A549 (cell line): ENCODE data around the gene NUCB1. TPM values are rescaled to one million over a fixed set of nuclear protein-coding genes. Genes with fewer than 3 reads are reported as not detected.

ENCODE experiments used
- ATAC-seq, 2 experiments: fragments of 200-7000 bp in 1 of 2; fragments of >200 bp in 1 of 2; cut with Nextera tagmentation in 1 of 2; cut with Tn5 transposase in 1 of 2; 3 replicates each; pipeline versions ENCODE4 v1.8.0 to v1.9.1; 2018 to 2020; ENCODE audit warnings: mild to moderate bottlenecking in 1 of 2, moderate library complexity in 1 of 2
- CTCF ChIA-PET: fragments of 300-600 bp; sonication (Branson Sonifier 250); formaldehyde crosslinking; extraction: SDS; loops from one replicate; lab custom pipeline; 2021; ENCODE audit warnings: antibody characterized with exemption, inconsistent platforms; lab: Yijun Ruan, JAX
- POLR2A ChIA-PET: fragments of 350-600 bp; formaldehyde crosslinking; extraction: SDS; loops from one replicate; lab custom pipeline; 2021; ENCODE audit warnings: antibody characterized with exemption, inconsistent platforms; lab: Yijun Ruan, JAX
- DNase-seq, 2 experiments: peaks; one replicate each; pipeline versions ENCODE4 v3.0.0 to v3.0.0-alpha.2; 2011 to 2016; ENCODE audit warnings: low read depth in 1 of 2, low spot score in 1 of 2
- FAIRE-seq: peaks from 2 replicates; lab custom pipeline; 2011; peaks lifted over from hg19 to GRCh38; lab: Jason Lieb, UNC
- H3K27ac ChIP-seq, 2 experiments: fragments of >200 bp; sonication (Bioruptor Twin); formaldehyde crosslinking; 3 replicates each; pipeline ENCODE4 v1.5.1; 2016 to 2017
- H3K4me1 ChIP-seq: fragments of >200 bp; sonication (Bioruptor Twin); formaldehyde crosslinking; 3 replicates; pipeline ENCODE4 v1.6.1; 2016
- H3K4me2 ChIP-seq: fragments of >200 bp; sonication (Bioruptor Twin); formaldehyde crosslinking; 3 replicates; pipeline ENCODE4 v1.6.1; 2016
- H3K4me3 ChIP-seq: fragments of >200 bp; sonication (Bioruptor Twin); formaldehyde crosslinking; 3 replicates; pipeline ENCODE4 v1.5.1; 2016
- H3K9me3 ChIP-seq: fragments of >200 bp; sonication (Bioruptor Twin); formaldehyde crosslinking; 3 replicates; pipeline ENCODE4 v1.6.1; 2016
- BCL3 ChIP-seq: fragments of >200 bp; sonication (Bioruptor Twin); formaldehyde crosslinking; IDR thresholded peaks from 3 replicates; pipeline ENCODE4 v1.6.1; 2016
- BHLHE40 ChIP-seq: IDR thresholded peaks from 2 replicates; pipeline ENCODE4 v1.6.1; 2012; ENCODE audit warnings: low read depth, low read length, inconsistent platforms
- CBX2 ChIP-seq: fragments of 200-600 bp; sonication (generic); IDR thresholded peaks from 2 replicates; pipeline ENCODE4 v1.6.1; 2016; ENCODE audit warnings: low read depth, mild to moderate bottlenecking, borderline replicate concordance
- CBX8 ChIP-seq: fragments of 200-600 bp; sonication (generic); IDR thresholded peaks from 2 replicates; pipeline ENCODE4 v1.6.1; 2016
- CEBPB ChIP-seq, 2 experiments: fragments of >200 bp in 1 of 2; sonication (Bioruptor Twin) in 1 of 2; formaldehyde crosslinking in 1 of 2; IDR thresholded peaks; 2 replicates each; pipeline ENCODE4 v1.6.1; 2012 to 2016
- CHD2 ChIP-seq: fragments of 150-350 bp; IDR thresholded peaks from 2 replicates; pipeline ENCODE4 v1.6.1; 2014; ENCODE audit warnings: low read length; ENCODE audit not compliant: partially characterized antibody
- CTCF ChIP-seq: fragments of >200 bp; sonication (Bioruptor Twin); formaldehyde crosslinking; IDR thresholded peaks from 3 replicates; pipeline ENCODE4 v1.5.1; 2016
- EHMT2 ChIP-seq: fragments of 200-600 bp; sonication (generic); IDR thresholded peaks from 2 replicates; pipeline ENCODE4 v1.6.1; 2016; ENCODE audit warnings: antibody characterized with exemption, low read depth, mild to moderate bottlenecking, moderate library complexity
- EP300 ChIP-seq, 2 experiments: fragments of >200 bp; sonication (Bioruptor Twin); formaldehyde crosslinking; IDR thresholded peaks; 2 replicates in 1 of 2; 3 replicates in 1 of 2; pipeline ENCODE4 v1.6.1; 2016 to 2017
- FOSB ChIP-seq: fragments of 250-450 bp; sonication (Bioruptor Pico); IDR thresholded peaks from 2 replicates; pipeline ENCODE4 v1.5.0; 2020; ENCODE audit warnings: mild to moderate bottlenecking, moderate library complexity
- FOSL2 ChIP-seq, 2 experiments: fragments of 450-650 bp in 1 of 2; fragments of >200 bp in 1 of 2; sonication (Bioruptor Twin) in 1 of 2; formaldehyde crosslinking; IDR thresholded peaks; 2 replicates each; pipeline versions ENCODE4 v1.5.0 to v1.6.1; 2016 to 2020; ENCODE audit warnings: mild to moderate bottlenecking in 1 of 2, moderate library complexity in 1 of 2
- FOXS1 ChIP-seq: fragments of 250-450 bp; sonication (Bioruptor Pico); IDR thresholded peaks from 2 replicates; pipeline ENCODE4 v1.5.0; 2020; ENCODE audit warnings: mild to moderate bottlenecking, moderate library complexity
- GATA3 ChIP-seq: IDR thresholded peaks from 2 replicates; pipeline ENCODE4 v1.6.1; 2012; ENCODE audit warnings: borderline replicate concordance
- HDAC2 ChIP-seq: fragments of 200-600 bp; sonication (generic); IDR thresholded peaks from 2 replicates; pipeline ENCODE4 v1.6.1; 2016
- HES2 ChIP-seq: fragments of >200 bp; sonication (Bioruptor Twin); formaldehyde crosslinking; IDR thresholded peaks from 2 replicates; pipeline ENCODE4 v1.6.1; 2016
- HEYL ChIP-seq: fragments of 250-450 bp; sonication (Bioruptor Pico); IDR thresholded peaks from 2 replicates; pipeline ENCODE4 v1.8.0; 2021; ENCODE audit warnings: mild to moderate bottlenecking, moderate library complexity
- HOXA7 ChIP-seq: fragments of 250-450 bp; sonication (Bioruptor Pico); IDR thresholded peaks from 2 replicates; pipeline ENCODE4 v1.5.0; 2020; ENCODE audit warnings: mild to moderate bottlenecking, moderate library complexity
- JUN ChIP-seq, 2 experiments: fragments of >200 bp; sonication (Bioruptor Twin); formaldehyde crosslinking; IDR thresholded peaks; 2 replicates in 1 of 2; 3 replicates in 1 of 2; pipeline ENCODE4 v1.6.1; 2016 to 2017
- JUNB ChIP-seq: fragments of >200 bp; sonication (Bioruptor Twin); formaldehyde crosslinking; IDR thresholded peaks from 2 replicates; pipeline ENCODE4 v1.6.1; 2016
- KDM5A ChIP-seq: fragments of 200-600 bp; sonication (generic); IDR thresholded peaks from 2 replicates; pipeline ENCODE4 v1.6.1; 2016; ENCODE audit warnings: antibody characterized with exemption, mild to moderate bottlenecking
- MAFK ChIP-seq: fragments of 450-650 bp; IDR thresholded peaks from 2 replicates; pipeline ENCODE4 v1.6.1; 2014; ENCODE audit not compliant: partially characterized antibody
- MAX ChIP-seq: IDR thresholded peaks from 2 replicates; pipeline ENCODE4 v1.6.1; 2012
- MAZ ChIP-seq: fragments of 150-350 bp; IDR thresholded peaks from 2 replicates; pipeline ENCODE4 v1.6.1; 2014; ENCODE audit warnings: antibody characterized with exemption, low read depth, low read length, borderline replicate concordance
- MYC ChIP-seq: IDR thresholded peaks from 2 replicates; pipeline ENCODE4 v1.6.1; 2012; ENCODE audit warnings: mild to moderate bottlenecking, inconsistent platforms, low read length, improper control_type of control experiment, borderline replicate concordance
- NR3C1 ChIP-seq: fragments of >200 bp; sonication (Bioruptor Twin); formaldehyde crosslinking; IDR thresholded peaks from 3 replicates; pipeline ENCODE4 v1.6.1; 2017
- PHF8 ChIP-seq: fragments of 200-600 bp; sonication (generic); IDR thresholded peaks from 2 replicates; pipeline ENCODE4 v1.6.1; 2016; ENCODE audit warnings: low read depth, mild to moderate bottlenecking, antibody characterized with exemption, moderate library complexity, borderline replicate concordance
- POLR2A ChIP-seq: IDR thresholded peaks from 2 replicates; pipeline ENCODE4 v1.6.1; 2012; ENCODE audit warnings: mild to moderate bottlenecking, low read length
- POLR2AphosphoS2 ChIP-seq: conservative IDR thresholded peaks from 2 replicates; pipeline ENCODE4 v1.6.1; 2012; ENCODE audit warnings: low read length, improper control_type of control experiment, inconsistent platforms
- RAD21 ChIP-seq, 2 experiments: fragments of >200 bp in 1 of 2; sonication (Bioruptor Twin) in 1 of 2; formaldehyde crosslinking in 1 of 2; IDR thresholded peaks in 1 of 2; conservative IDR thresholded peaks in 1 of 2; 2 replicates in 1 of 2; 3 replicates in 1 of 2; pipeline ENCODE4 v1.6.1; 2012 to 2018; ENCODE audit warnings: inconsistent platforms in 1 of 2
- RARB ChIP-seq: fragments of 250-450 bp; sonication (Bioruptor Pico); IDR thresholded peaks from 2 replicates; pipeline ENCODE4 v1.8.0; 2021; ENCODE audit warnings: mild to moderate bottlenecking, moderate library complexity
- RNF2 ChIP-seq: fragments of 200-600 bp; sonication (generic); IDR thresholded peaks from 2 replicates; pipeline ENCODE4 v1.6.1; 2016; ENCODE audit warnings: low read depth, mild to moderate bottlenecking, antibody characterized with exemption, moderate library complexity, borderline replicate concordance
- SREBF2 ChIP-seq: fragments of 450-650 bp; IDR thresholded peaks from 2 replicates; pipeline ENCODE4 v1.6.1; 2014; ENCODE audit warnings: mild to moderate bottlenecking, moderate library complexity
- TFCP2L1 ChIP-seq: fragments of 250-450 bp; sonication (Bioruptor Pico); IDR thresholded peaks from 2 replicates; pipeline ENCODE4 v1.5.0; 2021; ENCODE audit warnings: mild to moderate bottlenecking
- TP53 ChIP-seq: fragments of 250-450 bp; sonication (Bioruptor Pico); IDR thresholded peaks from 2 replicates; pipeline ENCODE4 v1.5.0; 2021; ENCODE audit warnings: mild to moderate bottlenecking, moderate library complexity
- USF2 ChIP-seq: fragments of 450-650 bp; IDR thresholded peaks from 2 replicates; pipeline ENCODE4 v1.6.1; 2014; ENCODE audit warnings: antibody characterized with exemption
- ZFP36 ChIP-seq: fragments of 450-650 bp; IDR thresholded peaks from 2 replicates; pipeline ENCODE4 v1.6.1; 2014; ENCODE audit warnings: borderline replicate concordance; ENCODE audit not compliant: partially characterized antibody
- ZNF302 ChIP-seq: fragments of 250-450 bp; sonication (Bioruptor Pico); IDR thresholded peaks from 2 replicates; pipeline ENCODE4 v1.9.0; 2021; ENCODE audit warnings: inconsistent platforms, mild to moderate bottlenecking, moderate library complexity
- ZSCAN20 ChIP-seq: fragments of 250-450 bp; sonication (Bioruptor Pico); IDR thresholded peaks from 2 replicates; pipeline ENCODE4 v1.8.0; 2022; ENCODE audit warnings: mild to moderate bottlenecking, moderate library complexity
- WGBS: methylation state at CpG from one replicate; pipeline ENCODE4 v1.1.6; 2017; ENCODE audit errors: missing lambda C conversion rate; 5-methylcytosine and 5-hydroxymethylcytosine counted together
- polyA plus RNA-seq, 4 experiments: library from polyadenylated mRNA; depleted of rRNA in 3 of 4; stranded (reverse); fragments of >200 nt; fragmentation: RNase III in 1 of 4; extraction: RNeasy Plus Mini Kit Qiagen cat#74134 plus additional on column Dnase treatment in 1 of 4; gene quantifications; 2 replicates in 3 of 4; 3 replicates in 1 of 4; pipeline ENCODE4 v1.2.3, GENCODE V29; 2011 to 2017

NUCB1 gene
- polyA plus RNA-seq, 2 of the 4 experiments (the other 2 are of a cell fraction) = 79.5 to 182 TPM

- H3K4me3 ChIP-seq = peak within 1 kb of the TSS; percentile 66
- H3K9me3 ChIP-seq = no peaks in the 10 kb centered on the region
- DNase-seq (peak; percentile 99), ATAC-seq (peak; percentile 11 to 51), FAIRE-seq (peak; percentile 74)
- ChIA-PET CTCF (interaction anchor here (0.6 to 18.4 kb wide), 8 partner anchors 13 to 172 kb away, joined by 3 to 332 read pairs (median 4); partner anchors contain the start of genes GYS1 and RUVBL2), POLR2A (interaction anchor here (0.6 to 9.6 kb wide), 11 partner anchors 8 to 244 kb away, joined by 3 to 175 read pairs (median 4); partner anchors contain the start of genes BAX, GYS1, NUCB1 and PLEKHA4)
- peak within 1 kb of the TSS; percentile 95 for H3K4me2 ChIP-seq
- WGBS = under 1% methylated on average over 46 of the region's 52 CpGs
- H3K27ac ChIP-seq = peak within 1 kb of the TSS; percentile 92 to 96
- H3K4me1 ChIP-seq = peaks cover 62% of the 10 kb centered on the region
- TF ChIP-seq MAX (peak; percentile 57; the same call in 1 of the 2 replicates), FOSL2 (IDR thresholded peaks at IDR 0.05) (no peak), FOSL2 (CRISPR knock-in tag; IDR thresholded peaks at IDR 0.05) (no peak), HEYL (CRISPR knock-in tag) (no peak), EHMT2 (no peak), RAD21 (conservative IDR thresholded peaks at IDR 0.05 in 1 of 2, IDR thresholded peaks at IDR 0.05 in 1 of 2) (0 out of 5 replicates have a peak, but pooled peaks have one; percentile 18 to 21), ZNF302 (CRISPR knock-in tag) (no peak), POLR2A (peak; percentile 99), FOSB (0 out of 2 replicates have a peak, but pooled peaks have one; percentile 27), KDM5A (no peak), RARB (no peak), CBX8 (no peak), MAZ (peak; percentile 68), SREBF2 (no peak), EP300 (IDR thresholded peaks at IDR 0.05) (peak in 1 of 2 experiments; percentile 58; a peak in 1 of 5 replicates), MYC (no peak), NR3C1 (no peak), CHD2 (no peak), MAFK (no peak), RNF2 (no peak), TFCP2L1 (CRISPR knock-in tag) (peak; percentile 98), GATA3 (peak; percentile 60; the same call in 1 of the 2 replicates), CTCF (no peak), JUNB (no peak), HDAC2 (no peak; the same call in 1 of the 2 replicates), BCL3 (peak; percentile 100), CBX2 (no peak), ZSCAN20 (no peak), HOXA7 (CRISPR knock-in tag) (no peak), FOXS1 (CRISPR knock-in tag) (no peak), ZFP36 (no peak), PHF8 (peak; percentile 82), JUN (IDR thresholded peaks at IDR 0.05) (peak; percentile 100), POLR2AphosphoS2 (no peak), TP53 (CRISPR knock-in tag) (peak; percentile 34; the same call in 1 of the 2 replicates), CEBPB (IDR thresholded peaks at IDR 0.05) (peak; percentile 94), USF2 (peak; percentile 66), HES2 (0 out of 2 replicates have a peak, but pooled peaks have one; percentile 5), BHLHE40 (peak; percentile 27; the same call in 1 of the 2 replicates)
These were observed 65.1 kb downstream of the NUCB1 start, which contains the start of gene FTL for GRCh38 chr19:48965040-48965805. Gene FTL (plus strand): TSS chr19:48965309. CDS start chr19:48965508, 199 bp downstream.
